SK-N-SH treated with all-trans-retinoic acid at 6 μM for 48 hours (cell line): ENCODE data around the gene EHBP1.

Experiments used
- CSRNP3 ChIP-seq: fragments of 250-450 bp; sonication (Bioruptor Pico); IDR thresholded peaks from 2 replicates; pipeline ENCODE4 v1.5.1; 2021; ENCODE audit warnings: mild to moderate bottlenecking, moderate library complexity
- ESRRG ChIP-seq: fragments of 250-450 bp; sonication (Bioruptor Pico); IDR thresholded peaks from 2 replicates; pipeline ENCODE4 v1.6.1; 2021; ENCODE audit warnings: mild to moderate bottlenecking
- PATZ1 ChIP-seq: fragments of 250-450 bp; sonication (Bioruptor Pico); IDR thresholded peaks from 2 replicates; pipeline ENCODE4 v1.8.0; 2020; ENCODE audit warnings: mild to moderate bottlenecking, moderate library complexity, borderline replicate concordance
- PPARA ChIP-seq: fragments of 250-450 bp; sonication (Bioruptor Pico); IDR thresholded peaks from 2 replicates; pipeline ENCODE4 v1.5.0; 2020; ENCODE audit warnings: mild to moderate bottlenecking, borderline replicate concordance
- ZFP3 ChIP-seq: fragments of 250-450 bp; sonication (Bioruptor Pico); IDR thresholded peaks from 2 replicates; pipeline ENCODE4 v1.5.0; 2020; ENCODE audit warnings: mild to moderate bottlenecking, moderate library complexity
- ZNF565 ChIP-seq: fragments of 450-650 bp; formaldehyde crosslinking; conservative IDR thresholded peaks from 2 replicates; pipeline ENCODE4 v1.5.0; 2020; ENCODE audit warnings: low read depth, mild to moderate bottlenecking, moderate library complexity
- ZNF70 ChIP-seq: fragments of 450-650 bp; formaldehyde crosslinking; IDR thresholded peaks from 2 replicates; pipeline ENCODE4 v1.5.0; 2020; ENCODE audit warnings: mild to moderate bottlenecking, moderate library complexity

- no peak for TF ChIP-seq PATZ1
- no peak for TF ChIP-seq CSRNP3 (CRISPR knock-in tag)
- TF ChIP-seq ZNF565 (CRISPR knock-in tag), result no peak
- TF ChIP-seq ZFP3 (CRISPR knock-in tag), result no peak
- TF ChIP-seq ESRRG (CRISPR knock-in tag), result no peak
- no peak for TF ChIP-seq ZNF70 (CRISPR knock-in tag)
- no peak for TF ChIP-seq PPARA (CRISPR knock-in tag)
Measured at GRCh38 chr2:62812921-62813825, 107.7 kb downstream of the EHBP1 start.
